Vagina (tissue), 2 donors: ENCODE results near the gene XRCC4.

Experiments
- POLR2AphosphoS5 ChIP-seq, 2 donors: sonication (generic); formaldehyde crosslinking; IDR thresholded peaks; one replicate each; pipeline ENCODE4 v1.9.0; 2017; ENCODE audit warnings: antibody characterized with exemption in 2 of 2, mild to moderate bottlenecking in 2 of 2, low read depth in 1 of 2; ENCODE audit not compliant: insufficient read depth in 1 of 2
- TF ChIP-seq, protein P1 (sequence below), 3 experiments: fragments of 450-650 bp in 2 of 3; fragments of 200-600 bp in 1 of 3; sonication (generic) in 1 of 3; IDR thresholded peaks; one replicate each; pipeline ENCODE4 v1.5.1; 2017 to 2019; ENCODE audit warnings: antibody characterized with exemption in 3 of 3, mild to moderate bottlenecking in 2 of 3, moderate library complexity in 2 of 3

DNA sequence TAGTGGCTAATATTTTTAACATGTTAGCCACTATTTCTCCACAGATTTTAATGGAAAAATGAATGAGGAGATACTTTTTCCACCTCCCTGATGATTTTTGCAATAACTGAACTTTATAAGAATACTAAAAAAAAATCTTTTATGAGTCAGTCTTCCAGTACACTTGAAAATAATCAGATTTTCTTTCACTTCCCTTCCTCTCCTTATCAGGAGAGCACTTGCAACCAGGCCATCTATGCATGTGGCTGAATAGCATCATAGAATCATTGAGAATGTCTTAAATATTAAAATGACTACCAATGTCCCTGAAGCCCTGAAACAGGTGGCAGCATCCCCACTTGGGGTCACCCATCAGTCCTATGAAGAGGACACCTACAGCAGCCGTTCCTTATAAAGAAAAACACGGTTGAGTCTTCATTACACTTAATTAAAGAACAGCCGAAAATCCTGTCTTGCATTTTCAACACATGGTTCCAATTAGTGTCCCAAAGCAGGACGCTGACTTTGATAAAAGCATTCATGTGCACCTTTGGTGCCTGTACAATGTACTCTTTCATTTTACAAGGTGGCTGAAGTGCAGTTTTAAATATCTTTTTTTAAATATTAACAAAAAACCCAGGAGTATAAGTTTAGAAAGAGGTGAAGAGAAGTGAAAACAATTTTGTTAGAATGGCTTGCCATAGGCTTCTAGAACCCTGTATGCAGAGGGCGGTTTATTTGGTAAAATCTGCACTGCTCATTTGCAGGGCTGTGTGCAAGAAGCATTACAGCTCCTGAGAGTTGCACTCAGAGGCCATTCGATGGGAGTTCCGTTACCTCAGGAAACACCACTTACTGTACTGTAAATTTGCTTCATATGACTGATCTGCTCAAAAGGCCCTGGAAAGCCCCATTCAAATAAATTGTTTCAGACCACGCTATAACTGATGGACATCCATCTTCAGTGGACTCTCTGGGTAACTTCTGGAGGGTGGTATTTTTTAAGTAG, 287.3 kb downstream of the XRCC4 start:
- TF ChIP-seq, protein P1, sequence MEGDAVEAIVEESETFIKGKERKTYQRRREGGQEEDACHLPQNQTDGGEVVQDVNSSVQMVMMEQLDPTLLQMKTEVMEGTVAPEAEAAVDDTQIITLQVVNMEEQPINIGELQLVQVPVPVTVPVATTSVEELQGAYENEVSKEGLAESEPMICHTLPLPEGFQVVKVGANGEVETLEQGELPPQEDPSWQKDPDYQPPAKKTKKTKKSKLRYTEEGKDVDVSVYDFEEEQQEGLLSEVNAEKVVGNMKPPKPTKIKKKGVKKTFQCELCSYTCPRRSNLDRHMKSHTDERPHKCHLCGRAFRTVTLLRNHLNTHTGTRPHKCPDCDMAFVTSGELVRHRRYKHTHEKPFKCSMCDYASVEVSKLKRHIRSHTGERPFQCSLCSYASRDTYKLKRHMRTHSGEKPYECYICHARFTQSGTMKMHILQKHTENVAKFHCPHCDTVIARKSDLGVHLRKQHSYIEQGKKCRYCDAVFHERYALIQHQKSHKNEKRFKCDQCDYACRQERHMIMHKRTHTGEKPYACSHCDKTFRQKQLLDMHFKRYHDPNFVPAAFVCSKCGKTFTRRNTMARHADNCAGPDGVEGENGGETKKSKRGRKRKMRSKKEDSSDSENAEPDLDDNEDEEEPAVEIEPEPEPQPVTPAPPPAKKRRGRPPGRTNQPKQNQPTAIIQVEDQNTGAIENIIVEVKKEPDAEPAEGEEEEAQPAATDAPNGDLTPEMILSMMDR (IDR thresholded peaks at IDR 0.05): no peak
- TF ChIP-seq POLR2AphosphoS5 (IDR thresholded peaks at IDR 0.05; ENCODE audit: insufficient read depth in 1 of 2, low read depth in 1 of 2): no peak
